HepG2 (cell line): ENCODE data around the gene FGFR3. TPM values are rescaled to one million over a fixed set of nuclear protein-coding genes. Genes with fewer than 3 reads are reported as not detected.
A peak's percentile ranks its signal among the peaks of the same experiment; 100 is the strongest.

Source experiments
- CENPT ChIP-seq: sonication (generic); formaldehyde crosslinking; IDR thresholded peaks from 2 replicates; pipeline ENCODE4 v1.8.0; 2022; ENCODE audit warnings: low read depth, mild to moderate bottlenecking, moderate library complexity, missing genetic modification reagents
- GLI4 ChIP-seq: sonication (generic); formaldehyde crosslinking; IDR thresholded peaks from 2 replicates; pipeline ENCODE4 v1.5.1; 2020; ENCODE audit warnings: missing genetic modification reagents, mild to moderate bottlenecking, moderate library complexity, borderline replicate concordance
- IKZF1 ChIP-seq: fragments of 450-650 bp; IDR thresholded peaks from 2 replicates; pipeline ENCODE4 v1.7.1; 2016
- MTF1 ChIP-seq: sonication (generic); formaldehyde crosslinking; IDR thresholded peaks from 2 replicates; pipeline ENCODE4 v1.5.0; 2020; ENCODE audit warnings: missing genetic modification reagents
- PHF21A ChIP-seq: sonication (generic); formaldehyde crosslinking; IDR thresholded peaks from 2 replicates; pipeline ENCODE4 v1.5.0; 2020; ENCODE audit warnings: mild to moderate bottlenecking, missing genetic modification reagents
- SOX13 ChIP-seq, 3 experiments: fragments of 450-650 bp in 1 of 3; sonication (generic) in 1 of 3; formaldehyde crosslinking in 1 of 3; IDR thresholded peaks in 2 of 3; conservative IDR thresholded peaks in 1 of 3; 2 replicates each; pipeline versions ENCODE4 v1.5.0 to v1.6.1; 2016 to 2020; ENCODE audit warnings: antibody characterized with exemption in 1 of 3, mild to moderate bottlenecking in 1 of 3, missing compliant biosample characterization in 1 of 3, missing genetic modification reagents in 1 of 3, moderate library complexity in 1 of 3
- TEAD3 ChIP-seq: optimal IDR thresholded peaks from 2 replicates; pipeline ENCODE3; 2016; ENCODE audit warnings: borderline replicate concordance
- ZFP1 ChIP-seq: IDR thresholded peaks from 2 replicates; pipeline ENCODE4 v1.6.1; 2016
- ZMYM2 ChIP-seq: sonication (generic); formaldehyde crosslinking; IDR thresholded peaks from 2 replicates; pipeline ENCODE4 v1.8.0; 2022; ENCODE audit warnings: mild to moderate bottlenecking, missing genetic modification reagents
- ZNF230 ChIP-seq: sonication (generic); formaldehyde crosslinking; IDR thresholded peaks from 2 replicates; pipeline ENCODE4 v1.4.0; 2020; ENCODE audit warnings: mild to moderate bottlenecking, missing genetic modification reagents
- polyA plus RNA-seq, 8 experiments: library from polyadenylated mRNA; depleted of rRNA in 3 of 8; stranded (reverse) in 7 of 8; unstranded in 1 of 8; fragments of >200 nt; fragmentation: Illumina TruSeq in 4 of 8; extraction: Trizol in 4 of 8; gene quantifications; 2 replicates each; pipeline versions ENCODE4 v1.2.1 to v1.2.3, GENCODE V29; 2011 to 2016; ENCODE audit warnings: low read depth in 4 of 8, missing spikeins in 1 of 8, mixed read lengths in 1 of 8; ENCODE audit not compliant: insufficient read depth in 1 of 8
- total RNA-seq, 5 experiments: library from RNA; depleted of rRNA; stranded (reverse); fragments of >200 nt; fragmentation: Illumina TruSeq; extraction: Trizol; gene quantifications; 2 replicates each; pipeline ENCODE4 v1.2.3, GENCODE V29; 2016; ENCODE audit warnings: low read depth in 1 of 5
- TF ChIP-seq, protein P1 (sequence below): IDR thresholded peaks from 2 replicates; pipeline ENCODE4 v1.6.1; 2016; ENCODE audit warnings: low read depth, borderline replicate concordance
- TF ChIP-seq, protein P2 (sequence below): sonication (generic); formaldehyde crosslinking; conservative IDR thresholded peaks from 2 replicates; pipeline ENCODE4 v1.8.0; 2022; ENCODE audit warnings: mild to moderate bottlenecking, moderate library complexity, missing genetic modification reagents
- TF ChIP-seq, protein P3 (sequence below): sonication (generic); formaldehyde crosslinking; IDR thresholded peaks from 2 replicates; pipeline ENCODE4 v1.4.0; 2020; ENCODE audit warnings: missing genetic modification reagents
- TF ChIP-seq, protein P4 (sequence below): sonication (generic); formaldehyde crosslinking; IDR thresholded peaks from 2 replicates; pipeline ENCODE4 v1.4.0; 2020; ENCODE audit warnings: mild to moderate bottlenecking, missing genetic modification reagents, borderline replicate concordance
- TF ChIP-seq, protein P5 (sequence below): sonication (generic); formaldehyde crosslinking; IDR thresholded peaks from 2 replicates; pipeline ENCODE4 v1.4.0; 2020; ENCODE audit warnings: missing genetic modification reagents

The FGFR3 gene
- total and polyA plus RNA-seq, 2 of the 13 experiments (the other 11 are each of a cell fraction or from before 2014, with no cell fraction given) = 103 to 109 TPM

DNA sequence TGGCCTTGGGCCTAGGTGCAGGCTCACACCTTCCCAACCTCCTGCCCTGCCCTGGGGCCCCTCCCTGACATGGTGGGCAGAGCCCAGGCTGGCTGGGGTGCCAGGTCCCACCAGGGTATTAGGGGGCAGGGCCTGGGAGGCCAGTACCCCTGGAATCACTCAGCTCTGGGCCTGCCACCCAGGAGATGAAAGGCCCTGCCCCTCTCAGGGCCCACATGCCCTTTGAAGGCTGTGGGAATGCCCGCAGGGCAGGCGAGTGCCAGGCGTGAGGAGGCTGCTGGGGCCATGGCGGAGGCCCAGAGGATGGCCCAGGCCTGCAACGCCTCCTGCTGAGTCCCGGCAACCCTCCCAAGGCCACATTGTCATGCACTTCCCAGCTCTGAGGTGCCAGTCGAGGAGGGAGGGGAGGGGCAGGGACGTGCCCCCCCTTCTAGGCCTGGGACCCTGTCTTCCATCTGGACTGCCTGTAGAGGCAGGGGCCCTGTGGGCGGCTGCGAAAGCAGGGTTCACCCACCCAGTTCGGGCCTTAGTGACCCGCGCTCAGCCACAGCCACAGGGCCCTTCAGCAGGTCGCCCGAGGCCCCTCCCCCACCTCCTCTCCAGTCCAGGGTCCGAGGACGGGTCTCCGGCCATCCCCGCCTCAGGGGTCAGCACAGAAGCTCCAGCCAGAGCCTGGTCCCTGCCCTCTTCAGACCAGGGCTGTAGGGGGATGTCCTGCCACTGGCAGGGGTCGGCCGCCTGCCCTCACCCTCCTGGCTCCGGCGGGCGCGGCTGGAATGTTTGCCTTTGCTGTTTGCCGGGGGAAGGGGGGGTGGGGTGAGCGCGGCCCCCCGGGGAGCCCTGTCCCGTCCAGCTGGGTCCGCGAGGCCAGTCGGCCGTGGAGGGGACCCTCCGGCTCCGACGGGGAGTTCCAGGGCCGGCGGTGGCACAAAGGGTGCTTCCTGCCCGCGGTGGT lies 26.7 kb upstream of the FGFR3 start (continued):
- TF ChIP-seq MTF1 (no peak), ZFP1 (no peak), ZMYM2 (CRISPR knock-in tag) (peak; percentile 80; the same call in 1 of the 2 replicates), PHF21A (CRISPR knock-in tag) (peak; percentile 97), CENPT (CRISPR knock-in tag) (no peak), TEAD3 (CRISPR knock-in tag) (peak; percentile 88), IKZF1 (no peak), SOX13 (IDR thresholded peaks at IDR 0.05) (no peak), SOX13 (CRISPR knock-in tag; conservative IDR thresholded peaks at IDR 0.05 in 1 of 2, IDR thresholded peaks at IDR 0.05 in 1 of 2) (0 out of 4 replicates have a peak, but pooled peaks of 1 of the 2 experiments have one; percentile 9), ZNF230 (CRISPR knock-in tag) (no peak; the same call in 1 of the 2 replicates), GLI4 (CRISPR knock-in tag) (no peak)
- TF ChIP-seq, protein P1, sequence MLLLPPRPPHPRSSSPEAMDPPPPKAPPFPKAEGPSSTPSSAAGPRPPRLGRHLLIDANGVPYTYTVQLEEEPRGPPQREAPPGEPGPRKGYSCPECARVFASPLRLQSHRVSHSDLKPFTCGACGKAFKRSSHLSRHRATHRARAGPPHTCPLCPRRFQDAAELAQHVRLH (CRISPR knock-in tag) = no peak; the same call in 1 of the 2 replicates
- TF ChIP-seq, protein P2, sequence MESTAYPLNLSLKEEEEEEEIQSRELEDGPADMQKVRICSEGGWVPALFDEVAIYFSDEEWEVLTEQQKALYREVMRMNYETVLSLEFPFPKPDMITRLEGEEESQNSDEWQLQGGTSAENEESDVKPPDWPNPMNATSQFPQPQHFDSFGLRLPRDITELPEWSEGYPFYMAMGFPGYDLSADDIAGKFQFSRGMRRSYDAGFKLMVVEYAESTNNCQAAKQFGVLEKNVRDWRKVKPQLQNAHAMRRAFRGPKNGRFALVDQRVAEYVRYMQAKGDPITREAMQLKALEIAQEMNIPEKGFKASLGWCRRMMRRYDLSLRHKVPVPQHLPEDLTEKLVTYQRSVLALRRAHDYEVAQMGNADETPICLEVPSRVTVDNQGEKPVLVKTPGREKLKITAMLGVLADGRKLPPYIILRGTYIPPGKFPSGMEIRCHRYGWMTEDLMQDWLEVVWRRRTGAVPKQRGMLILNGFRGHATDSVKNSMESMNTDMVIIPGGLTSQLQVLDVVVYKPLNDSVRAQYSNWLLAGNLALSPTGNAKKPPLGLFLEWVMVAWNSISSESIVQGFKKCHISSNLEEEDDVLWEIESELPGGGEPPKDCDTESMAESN (CRISPR knock-in tag) = peak; percentile 63; the same call in 1 of the 2 replicates
- TF ChIP-seq, protein P3, sequence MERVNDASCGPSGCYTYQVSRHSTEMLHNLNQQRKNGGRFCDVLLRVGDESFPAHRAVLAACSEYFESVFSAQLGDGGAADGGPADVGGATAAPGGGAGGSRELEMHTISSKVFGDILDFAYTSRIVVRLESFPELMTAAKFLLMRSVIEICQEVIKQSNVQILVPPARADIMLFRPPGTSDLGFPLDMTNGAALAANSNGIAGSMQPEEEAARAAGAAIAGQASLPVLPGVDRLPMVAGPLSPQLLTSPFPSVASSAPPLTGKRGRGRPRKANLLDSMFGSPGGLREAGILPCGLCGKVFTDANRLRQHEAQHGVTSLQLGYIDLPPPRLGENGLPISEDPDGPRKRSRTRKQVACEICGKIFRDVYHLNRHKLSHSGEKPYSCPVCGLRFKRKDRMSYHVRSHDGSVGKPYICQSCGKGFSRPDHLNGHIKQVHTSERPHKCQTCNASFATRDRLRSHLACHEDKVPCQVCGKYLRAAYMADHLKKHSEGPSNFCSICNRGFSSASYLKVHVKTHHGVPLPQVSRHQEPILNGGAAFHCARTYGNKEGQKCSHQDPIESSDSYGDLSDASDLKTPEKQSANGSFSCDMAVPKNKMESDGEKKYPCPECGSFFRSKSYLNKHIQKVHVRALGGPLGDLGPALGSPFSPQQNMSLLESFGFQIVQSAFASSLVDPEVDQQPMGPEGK (CRISPR knock-in tag) = peak; percentile 95
- TF ChIP-seq, protein P4, sequence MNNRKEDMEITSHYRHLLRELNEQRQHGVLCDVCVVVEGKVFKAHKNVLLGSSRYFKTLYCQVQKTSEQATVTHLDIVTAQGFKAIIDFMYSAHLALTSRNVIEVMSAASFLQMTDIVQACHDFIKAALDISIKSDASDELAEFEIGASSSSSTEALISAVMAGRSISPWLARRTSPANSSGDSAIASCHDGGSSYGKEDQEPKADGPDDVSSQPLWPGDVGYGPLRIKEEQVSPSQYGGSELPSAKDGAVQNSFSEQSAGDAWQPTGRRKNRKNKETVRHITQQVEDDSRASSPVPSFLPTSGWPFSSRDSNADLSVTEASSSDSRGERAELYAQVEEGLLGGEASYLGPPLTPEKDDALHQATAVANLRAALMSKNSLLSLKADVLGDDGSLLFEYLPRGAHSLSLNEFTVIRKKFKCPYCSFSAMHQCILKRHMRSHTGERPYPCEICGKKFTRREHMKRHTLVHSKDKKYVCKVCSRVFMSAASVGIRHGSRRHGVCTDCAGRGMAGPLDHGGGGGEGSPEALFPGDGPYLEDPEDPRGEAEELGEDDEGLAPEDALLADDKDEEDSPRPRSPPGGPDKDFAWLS = no peak
- TF ChIP-seq, protein P5, sequence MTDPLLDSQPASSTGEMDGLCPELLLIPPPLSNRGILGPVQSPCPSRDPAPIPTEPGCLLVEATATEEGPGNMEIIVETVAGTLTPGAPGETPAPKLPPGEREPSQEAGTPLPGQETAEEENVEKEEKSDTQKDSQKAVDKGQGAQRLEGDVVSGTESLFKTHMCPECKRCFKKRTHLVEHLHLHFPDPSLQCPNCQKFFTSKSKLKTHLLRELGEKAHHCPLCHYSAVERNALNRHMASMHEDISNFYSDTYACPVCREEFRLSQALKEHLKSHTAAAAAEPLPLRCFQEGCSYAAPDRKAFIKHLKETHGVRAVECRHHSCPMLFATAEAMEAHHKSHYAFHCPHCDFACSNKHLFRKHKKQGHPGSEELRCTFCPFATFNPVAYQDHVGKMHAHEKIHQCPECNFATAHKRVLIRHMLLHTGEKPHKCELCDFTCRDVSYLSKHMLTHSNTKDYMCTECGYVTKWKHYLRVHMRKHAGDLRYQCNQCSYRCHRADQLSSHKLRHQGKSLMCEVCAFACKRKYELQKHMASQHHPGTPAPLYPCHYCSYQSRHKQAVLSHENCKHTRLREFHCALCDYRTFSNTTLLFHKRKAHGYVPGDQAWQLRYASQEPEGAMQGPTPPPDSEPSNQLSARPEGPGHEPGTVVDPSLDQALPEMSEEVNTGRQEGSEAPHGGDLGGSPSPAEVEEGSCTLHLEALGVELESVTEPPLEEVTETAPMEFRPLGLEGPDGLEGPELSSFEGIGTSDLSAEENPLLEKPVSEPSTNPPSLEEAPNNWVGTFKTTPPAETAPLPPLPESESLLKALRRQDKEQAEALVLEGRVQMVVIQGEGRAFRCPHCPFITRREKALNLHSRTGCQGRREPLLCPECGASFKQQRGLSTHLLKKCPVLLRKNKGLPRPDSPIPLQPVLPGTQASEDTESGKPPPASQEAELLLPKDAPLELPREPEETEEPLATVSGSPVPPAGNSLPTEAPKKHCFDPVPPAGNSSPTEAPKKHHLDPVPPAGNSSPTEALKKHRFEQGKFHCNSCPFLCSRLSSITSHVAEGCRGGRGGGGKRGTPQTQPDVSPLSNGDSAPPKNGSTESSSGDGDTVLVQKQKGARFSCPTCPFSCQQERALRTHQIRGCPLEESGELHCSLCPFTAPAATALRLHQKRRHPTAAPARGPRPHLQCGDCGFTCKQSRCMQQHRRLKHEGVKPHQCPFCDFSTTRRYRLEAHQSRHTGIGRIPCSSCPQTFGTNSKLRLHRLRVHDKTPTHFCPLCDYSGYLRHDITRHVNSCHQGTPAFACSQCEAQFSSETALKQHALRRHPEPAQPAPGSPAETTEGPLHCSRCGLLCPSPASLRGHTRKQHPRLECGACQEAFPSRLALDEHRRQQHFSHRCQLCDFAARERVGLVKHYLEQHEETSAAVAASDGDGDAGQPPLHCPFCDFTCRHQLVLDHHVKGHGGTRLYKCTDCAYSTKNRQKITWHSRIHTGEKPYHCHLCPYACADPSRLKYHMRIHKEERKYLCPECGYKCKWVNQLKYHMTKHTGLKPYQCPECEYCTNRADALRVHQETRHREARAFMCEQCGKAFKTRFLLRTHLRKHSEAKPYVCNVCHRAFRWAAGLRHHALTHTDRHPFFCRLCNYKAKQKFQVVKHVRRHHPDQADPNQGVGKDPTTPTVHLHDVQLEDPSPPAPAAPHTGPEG (CRISPR knock-in tag) = peak; percentile 60; the same call in 1 of the 2 replicates
